ENCODE measurements around the gene GRAMD2B. TPM values are rescaled to one million over a fixed set of nuclear protein-coding genes. Genes with fewer than 3 reads are reported as not detected.
"Not testable (repeated sequence)": the region's sequence is repeated elsewhere in the genome, so short reads cannot be mapped to it uniquely, and the experiment has no call there.

The GRAMD2B gene
- total RNA-seq, 1 donor from 2014 or later: 32.1 TPM

DNA sequence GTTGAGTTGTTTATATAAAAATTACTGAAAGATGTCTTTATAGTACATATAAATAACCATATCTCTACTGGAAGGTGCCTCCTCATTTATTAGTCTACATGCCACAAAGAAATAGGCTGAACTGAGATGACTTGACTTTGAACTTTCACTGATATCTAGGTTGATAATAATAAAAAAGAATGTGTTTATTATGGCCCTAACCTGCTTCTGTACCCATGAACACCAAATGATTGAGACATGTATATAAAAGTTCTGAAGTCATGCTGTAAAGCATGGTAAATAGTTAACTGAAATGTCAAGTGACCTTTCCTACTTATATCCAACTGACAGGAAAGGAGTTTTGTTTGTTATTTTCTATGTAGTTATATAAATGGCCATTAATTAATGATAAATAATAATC is 33.2 kb upstream of the GRAMD2B start:
- H3K4me1 Mint-ChIP-seq (ENCODE audit: low read depth): no peaks in the 10 kb centered on the region
- TF ChIP-seq, protein P1, sequence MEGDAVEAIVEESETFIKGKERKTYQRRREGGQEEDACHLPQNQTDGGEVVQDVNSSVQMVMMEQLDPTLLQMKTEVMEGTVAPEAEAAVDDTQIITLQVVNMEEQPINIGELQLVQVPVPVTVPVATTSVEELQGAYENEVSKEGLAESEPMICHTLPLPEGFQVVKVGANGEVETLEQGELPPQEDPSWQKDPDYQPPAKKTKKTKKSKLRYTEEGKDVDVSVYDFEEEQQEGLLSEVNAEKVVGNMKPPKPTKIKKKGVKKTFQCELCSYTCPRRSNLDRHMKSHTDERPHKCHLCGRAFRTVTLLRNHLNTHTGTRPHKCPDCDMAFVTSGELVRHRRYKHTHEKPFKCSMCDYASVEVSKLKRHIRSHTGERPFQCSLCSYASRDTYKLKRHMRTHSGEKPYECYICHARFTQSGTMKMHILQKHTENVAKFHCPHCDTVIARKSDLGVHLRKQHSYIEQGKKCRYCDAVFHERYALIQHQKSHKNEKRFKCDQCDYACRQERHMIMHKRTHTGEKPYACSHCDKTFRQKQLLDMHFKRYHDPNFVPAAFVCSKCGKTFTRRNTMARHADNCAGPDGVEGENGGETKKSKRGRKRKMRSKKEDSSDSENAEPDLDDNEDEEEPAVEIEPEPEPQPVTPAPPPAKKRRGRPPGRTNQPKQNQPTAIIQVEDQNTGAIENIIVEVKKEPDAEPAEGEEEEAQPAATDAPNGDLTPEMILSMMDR (IDR thresholded peaks at IDR 0.05; ENCODE audit: unreplicated experiment): no peak
- DNase-seq (ENCODE audit: low spot score, unreplicated experiment): no peak
- peaks cover 2% of the 10 kb centered on the region for H3K36me3 Mint-ChIP-seq (ENCODE audit: insufficient read depth)
- no peaks in the 10 kb centered on the region for H3K9me3 Mint-ChIP-seq (ENCODE audit: low read depth)
- no peaks in the 10 kb centered on the region for H3K27me3 Mint-ChIP-seq
- H3K4me3 Mint-ChIP-seq (ENCODE audit: low read depth): no peak overlapping the region
- no peak overlapping the region for H3K27ac Mint-ChIP-seq

GRCh38 chr5:126391386-126391785 is 31.8 kb upstream of the GRAMD2B start:
- H3K27me3 Mint-ChIP-seq: no peaks in the 10 kb centered on the region
- TF ChIP-seq, protein P1 (IDR thresholded peaks at IDR 0.05; ENCODE audit: unreplicated experiment): no peak
- H3K9me3 Mint-ChIP-seq (ENCODE audit: low read depth): no peaks in the 10 kb centered on the region
- DNase-seq (ENCODE audit: low spot score, unreplicated experiment): no peak
- H3K27ac Mint-ChIP-seq: no peak overlapping the region
- no peaks in the 10 kb centered on the region for H3K36me3 Mint-ChIP-seq (ENCODE audit: insufficient read depth)
- H3K4me3 Mint-ChIP-seq (ENCODE audit: low read depth): no peak overlapping the region
- no peaks in the 10 kb centered on the region for H3K4me1 Mint-ChIP-seq (ENCODE audit: low read depth)

GRCh38 chr5:126394211-126394788 is 28.9 kb upstream of the GRAMD2B start:
- H3K9me3 Mint-ChIP-seq (ENCODE audit: low read depth): peaks cover 9% of the 10 kb centered on the region
- H3K27ac Mint-ChIP-seq: no peak overlapping the region
- no peak overlapping the region for H3K4me3 Mint-ChIP-seq (ENCODE audit: low read depth)
- H3K4me1 Mint-ChIP-seq (ENCODE audit: low read depth): no peaks in the 10 kb centered on the region
- TF ChIP-seq, protein P1 (IDR thresholded peaks at IDR 0.05; ENCODE audit: unreplicated experiment): no peak
- DNase-seq (ENCODE audit: low spot score, unreplicated experiment): no peak
- H3K27me3 Mint-ChIP-seq: no peaks in the 10 kb centered on the region
- H3K36me3 Mint-ChIP-seq (ENCODE audit: insufficient read depth): peaks cover 5% of the 10 kb centered on the region

DNA sequence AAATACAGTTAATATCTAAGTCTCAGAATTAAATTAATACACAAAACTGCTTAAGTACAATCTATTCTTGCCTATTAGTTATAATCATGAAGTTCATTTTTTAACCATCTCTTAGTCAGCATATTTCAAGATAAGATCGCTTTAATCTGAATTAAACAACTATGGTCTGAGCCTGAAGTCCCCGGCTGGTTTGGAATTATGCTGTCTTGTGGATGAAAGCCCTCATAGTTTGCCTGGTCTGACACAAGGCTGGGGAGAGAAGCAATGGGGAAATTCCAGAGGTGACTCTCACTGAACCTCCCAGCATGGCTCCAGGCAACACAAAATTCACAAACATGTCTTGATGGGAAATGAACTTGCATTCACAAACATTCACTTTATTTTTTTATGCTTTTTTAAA is 28.0 kb upstream of the GRAMD2B start:
- Mint-ChIP-seq H3K27ac (no peak overlapping the region), H3K27me3 (no peaks in the 10 kb centered on the region), H3K9me3 (ENCODE audit: low read depth) (peaks cover 14% of the 10 kb centered on the region), H3K4me3 (ENCODE audit: low read depth) (no peak overlapping the region), H3K4me1 (ENCODE audit: low read depth) (no peaks in the 10 kb centered on the region), H3K36me3 (ENCODE audit: insufficient read depth) (peaks cover 9% of the 10 kb centered on the region)
- TF ChIP-seq, protein P1 (IDR thresholded peaks at IDR 0.05; ENCODE audit: unreplicated experiment): no peak
- no peak for DNase-seq (ENCODE audit: low spot score, unreplicated experiment)

DNA sequence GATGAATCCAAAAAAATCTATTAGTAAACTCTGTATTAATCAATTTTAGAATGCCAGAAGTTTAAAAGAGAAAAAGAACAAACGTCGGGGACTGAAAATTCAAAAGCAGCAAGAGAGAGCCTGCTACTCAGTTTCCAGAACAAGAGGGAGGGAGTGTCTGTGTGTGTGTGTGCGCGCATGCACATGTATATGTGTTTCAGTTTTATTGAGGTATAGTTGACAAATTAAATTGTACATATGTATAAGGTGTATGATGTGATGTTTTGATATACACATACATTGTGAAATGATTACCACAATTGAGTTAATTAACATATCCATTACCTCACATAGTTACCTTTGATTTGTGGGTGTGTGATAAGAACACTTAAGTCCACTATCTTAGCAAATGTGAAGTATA is 27.6 kb upstream of the GRAMD2B start:
- no peaks in the 10 kb centered on the region for H3K4me1 Mint-ChIP-seq (ENCODE audit: low read depth)
- H3K27ac Mint-ChIP-seq: no peak overlapping the region
- H3K27me3 Mint-ChIP-seq: no peaks in the 10 kb centered on the region

GRCh38 chr5:126396721-126397120 is 26.5 kb upstream of the GRAMD2B start:
- Mint-ChIP-seq H3K9me3 (ENCODE audit: low read depth) (peaks cover 25% of the 10 kb centered on the region), H3K36me3 (ENCODE audit: insufficient read depth) (peaks cover 16% of the 10 kb centered on the region)
- not testable (repeated sequence) for H3K27ac Mint-ChIP-seq; H3K4me3 Mint-ChIP-seq (ENCODE audit: low read depth); DNase-seq (ENCODE audit: low spot score, unreplicated experiment); H3K27me3 Mint-ChIP-seq; H3K4me1 Mint-ChIP-seq (ENCODE audit: low read depth)

More for the DNA sequence above, 27.6 kb upstream of the GRAMD2B start:
- Mint-ChIP-seq H3K9me3 (ENCODE audit: low read depth) (peaks cover 16% of the 10 kb centered on the region), H3K36me3 (ENCODE audit: insufficient read depth) (peaks cover 10% of the 10 kb centered on the region), H3K4me3 (ENCODE audit: low read depth) (no peak overlapping the region)
- no peak for DNase-seq (ENCODE audit: low spot score, unreplicated experiment)
- TF ChIP-seq, protein P1 (IDR thresholded peaks at IDR 0.05; ENCODE audit: unreplicated experiment): no peak
